Central memory CD8-positive, alpha-beta T cell (primary cell): ENCODE results near the gene XRN2.

ENCODE experiments used
- ATAC-seq: fragments of 150-1000 bp; cut with Tn5 transposase; replicated peaks from 2 replicates; pipeline ENCODE4 v1.10.0; 2022; ENCODE audit warnings: mild to moderate bottlenecking, moderate FRiP score, moderate number of reproducible peaks; ENCODE audit not compliant: poor library complexity, severe bottlenecking; ENCODE audit errors: extremely low read depth
- DNase-seq, 2 donors: peaks; one replicate each; pipeline ENCODE4 v3.0.0; 2021; ENCODE audit warnings: low spot score in 2 of 2
- H3K27ac Mint-ChIP-seq: one replicate; pipeline ENCODE4 v1.8.0; 2022; ENCODE audit warnings: low read depth, mild to moderate bottlenecking, moderate library complexity, mixed read lengths
- H3K27me3 Mint-ChIP-seq: one replicate; pipeline ENCODE4 v1.8.0; 2022; ENCODE audit warnings: mixed read lengths
- H3K36me3 Mint-ChIP-seq: one replicate; pipeline ENCODE4 v1.8.0; 2022; ENCODE audit warnings: mild to moderate bottlenecking, moderate library complexity, mixed read lengths; ENCODE audit not compliant: insufficient read depth
- H3K4me1 Mint-ChIP-seq: one replicate; pipeline ENCODE4 v1.8.0; 2022; ENCODE audit warnings: mixed read lengths
- H3K4me3 Mint-ChIP-seq: one replicate; pipeline ENCODE4 v1.8.0; 2022; ENCODE audit warnings: mild to moderate bottlenecking, moderate library complexity, mixed read lengths
- H3K9me3 Mint-ChIP-seq: one replicate; pipeline ENCODE4 v1.8.0; 2022; ENCODE audit warnings: mixed read lengths

Gene XRN2

DNA sequence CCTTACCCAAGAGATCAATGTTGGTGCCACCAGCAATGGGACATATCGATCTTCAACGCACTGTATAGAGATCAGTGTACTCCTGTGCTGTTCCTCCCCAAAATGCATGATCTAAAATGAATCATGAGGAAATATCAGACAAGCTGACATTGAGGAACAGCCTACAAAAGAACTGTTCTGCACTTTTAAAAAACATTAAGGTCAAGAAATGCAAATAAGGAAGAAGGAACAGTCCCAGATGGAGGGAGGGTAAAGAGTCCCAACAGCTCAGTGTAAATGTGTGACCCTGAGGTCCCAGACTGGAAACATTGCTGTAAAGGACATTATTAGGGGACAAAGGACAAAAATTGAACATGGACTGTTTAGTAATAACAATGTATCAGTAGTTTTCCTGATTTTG lies 24.3 kb upstream of the XRN2 start:
- ATAC-seq (no peak), DNase-seq (no peak)
- Mint-ChIP-seq H3K36me3 (no peaks in the 10 kb centered on the region), H3K4me3 (no peak overlapping the region), H3K27me3 (peaks cover 21% of the 10 kb centered on the region), H3K9me3 (no peaks in the 10 kb centered on the region), H3K27ac (no peak overlapping the region), H3K4me1 (no peaks in the 10 kb centered on the region)

DNA sequence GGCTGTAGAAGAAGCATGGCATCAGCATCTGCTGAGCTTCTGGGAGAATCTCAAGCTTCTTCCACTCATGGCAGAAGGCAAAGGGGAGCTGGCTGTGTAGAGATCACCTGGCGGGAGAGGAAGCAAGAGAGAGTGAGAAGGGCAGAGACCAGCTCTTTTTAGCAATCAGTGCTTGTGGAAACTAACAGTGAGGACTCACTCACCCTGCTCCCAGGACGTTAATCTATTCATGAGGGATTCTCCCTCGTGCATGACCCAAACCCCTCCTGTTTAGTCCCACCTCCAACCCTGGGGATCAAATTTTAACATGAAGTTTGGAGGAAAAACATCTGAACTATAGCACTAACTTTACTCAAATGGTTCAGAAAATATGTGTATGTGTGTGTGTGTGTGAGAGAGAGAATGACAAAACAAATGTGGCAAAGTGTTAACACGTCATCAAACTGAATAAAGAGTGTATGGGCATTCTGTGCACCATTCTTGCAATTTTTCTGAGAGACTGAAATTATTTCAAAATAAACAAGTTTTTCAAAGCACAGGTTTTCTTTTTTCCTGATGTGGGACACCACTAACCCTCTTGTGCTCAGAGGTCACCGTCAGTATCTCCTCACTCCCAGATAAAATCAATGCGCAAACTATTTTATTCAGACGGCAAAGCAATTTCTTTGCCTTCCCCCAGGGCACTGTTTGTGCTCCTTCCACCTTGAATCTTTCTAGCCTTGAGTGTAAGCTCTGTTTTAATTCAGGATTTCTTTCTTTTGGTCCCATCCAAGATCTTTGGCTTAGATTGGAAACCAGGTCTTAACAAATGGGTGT lies 23.2 kb upstream of the XRN2 start:
- no peaks in the 10 kb centered on the region for H3K9me3 Mint-ChIP-seq
- no peaks in the 10 kb centered on the region for H3K36me3 Mint-ChIP-seq
- H3K27me3 Mint-ChIP-seq = peaks cover 21% of the 10 kb centered on the region
- no peak for ATAC-seq
- H3K4me1 Mint-ChIP-seq = no peaks in the 10 kb centered on the region
- H3K27ac Mint-ChIP-seq = no peak overlapping the region
- no peak overlapping the region for H3K4me3 Mint-ChIP-seq
- DNase-seq = no peak

DNA sequence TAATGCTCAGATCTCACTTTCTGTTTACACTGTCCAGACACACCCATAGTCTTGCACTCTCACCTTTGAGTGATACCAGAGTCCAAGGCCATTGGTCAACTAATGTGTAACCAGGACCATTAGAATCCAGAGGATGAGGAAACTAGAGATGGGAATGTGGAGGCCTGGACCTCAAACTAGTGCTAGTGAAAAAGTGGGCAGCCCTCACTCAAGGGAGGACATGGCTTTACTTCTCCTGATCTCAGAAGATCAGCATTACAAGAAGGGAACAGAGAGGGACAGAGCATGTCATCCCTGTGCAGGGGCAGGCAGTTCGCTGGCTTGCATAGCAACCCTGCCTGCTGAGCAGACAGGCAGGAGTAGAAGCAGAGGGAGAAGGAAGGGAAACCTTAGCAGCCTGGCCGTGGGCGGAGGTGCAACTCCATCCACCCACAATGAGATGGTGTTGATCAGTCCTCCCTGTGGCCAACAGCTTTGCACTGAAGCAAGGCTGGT lies 22.6 kb upstream of the XRN2 start:
- H3K27ac Mint-ChIP-seq = no peak overlapping the region
- no peak overlapping the region for H3K4me3 Mint-ChIP-seq
- H3K4me1 Mint-ChIP-seq = no peaks in the 10 kb centered on the region
- no peaks in the 10 kb centered on the region for H3K9me3 Mint-ChIP-seq
- H3K36me3 Mint-ChIP-seq = no peaks in the 10 kb centered on the region
- no peak for DNase-seq
- ATAC-seq = no peak
- H3K27me3 Mint-ChIP-seq = peaks cover 26% of the 10 kb centered on the region

DNA sequence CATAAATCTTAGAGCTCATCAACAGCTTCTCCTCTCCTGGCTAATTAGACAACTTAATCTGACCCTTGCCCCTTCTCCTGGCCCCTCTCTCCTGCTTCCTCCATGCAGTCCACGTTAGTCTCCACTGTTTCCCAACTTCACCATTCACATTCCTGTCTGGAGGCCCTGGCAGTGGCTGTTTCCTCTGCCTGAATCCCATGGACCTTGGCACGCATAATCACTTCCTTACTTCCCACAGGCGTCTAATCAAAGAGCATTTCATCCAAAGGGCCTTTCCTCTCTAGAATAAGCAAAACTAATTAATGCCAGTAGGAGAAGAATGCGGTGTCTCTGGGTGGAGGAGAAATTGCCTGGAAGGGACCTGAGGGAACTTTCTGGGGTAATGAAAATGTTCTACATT lies 16.4 kb upstream of the XRN2 start:
- no peak overlapping the region for H3K27ac Mint-ChIP-seq
- H3K9me3 Mint-ChIP-seq = no peaks in the 10 kb centered on the region
- peaks cover 1% of the 10 kb centered on the region for H3K36me3 Mint-ChIP-seq
- DNase-seq = no peak
- peaks cover 60% of the 10 kb centered on the region for H3K27me3 Mint-ChIP-seq
- no peak overlapping the region for H3K4me3 Mint-ChIP-seq
- no peaks in the 10 kb centered on the region for H3K4me1 Mint-ChIP-seq
- no peak for ATAC-seq

DNA sequence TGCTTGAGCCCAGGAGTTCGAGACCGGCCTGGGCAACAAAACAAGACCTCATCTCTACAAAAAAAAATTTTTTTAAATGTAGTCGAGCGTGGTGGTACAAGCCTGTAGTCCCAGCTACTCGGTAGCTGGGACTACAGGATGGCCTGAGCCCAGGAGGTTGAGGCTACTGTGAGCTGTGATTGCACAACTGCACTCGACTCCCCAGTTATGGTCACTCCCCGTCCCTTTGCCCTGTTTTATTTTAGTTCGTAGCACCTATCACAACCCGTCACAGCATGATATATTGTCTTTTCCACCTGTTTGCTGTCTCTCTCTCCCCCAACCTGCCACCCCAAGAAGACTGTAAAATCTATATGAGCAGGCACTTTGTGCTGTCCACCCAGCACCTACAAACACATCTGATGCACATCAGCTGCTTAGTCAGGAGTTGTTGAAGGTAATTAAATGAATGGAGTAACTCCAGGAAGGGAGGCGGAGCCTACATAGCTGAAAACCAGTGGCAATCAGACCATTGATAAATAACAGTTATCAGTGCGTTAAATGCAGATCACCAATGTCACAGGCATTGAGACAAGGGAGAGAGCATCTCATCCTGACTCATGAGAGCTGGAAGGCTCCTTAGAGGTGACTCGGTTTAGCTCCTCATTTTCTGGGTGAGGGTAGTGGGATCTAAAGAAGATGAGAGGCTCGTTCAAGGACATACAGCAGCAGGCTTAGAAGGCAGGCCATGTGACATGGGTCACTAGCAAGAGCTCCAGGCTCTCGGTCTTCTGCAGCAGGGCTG lies 14.4 kb upstream of the XRN2 start:
- Mint-ChIP-seq H3K27me3 (peaks cover 60% of the 10 kb centered on the region), H3K4me3 (no peak overlapping the region), H3K9me3 (no peaks in the 10 kb centered on the region), H3K27ac (no peak overlapping the region), H3K4me1 (no peaks in the 10 kb centered on the region), H3K36me3 (peaks cover 2% of the 10 kb centered on the region)
- ATAC-seq (no peak), DNase-seq (no peak)

DNA sequence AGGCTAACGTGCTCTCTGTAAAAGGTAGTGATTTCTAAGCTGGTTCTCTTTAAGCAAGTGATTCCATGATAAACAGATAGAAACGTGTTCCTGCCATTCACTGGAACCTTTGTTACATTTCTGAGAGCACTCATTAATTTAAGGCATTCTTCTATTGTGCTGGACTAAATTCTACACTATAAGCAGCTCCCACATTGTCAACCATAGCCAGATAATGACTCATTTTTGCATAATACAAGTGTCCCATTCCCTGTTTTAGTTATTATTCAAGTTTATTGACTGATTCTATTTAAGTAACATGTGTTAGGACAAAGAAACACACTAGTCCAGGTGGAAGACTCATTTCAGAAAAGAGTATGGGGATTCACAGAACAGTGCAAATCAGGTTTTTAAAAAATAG lies 13.5 kb upstream of the XRN2 start:
- H3K4me3 Mint-ChIP-seq = no peak overlapping the region
- ATAC-seq (no peak), DNase-seq (no peak)
- peaks cover 3% of the 10 kb centered on the region for H3K36me3 Mint-ChIP-seq
- no peaks in the 10 kb centered on the region for H3K4me1 Mint-ChIP-seq
- no peaks in the 10 kb centered on the region for H3K9me3 Mint-ChIP-seq
- H3K27ac Mint-ChIP-seq = no peak overlapping the region
- H3K27me3 Mint-ChIP-seq = peaks cover 52% of the 10 kb centered on the region

DNA sequence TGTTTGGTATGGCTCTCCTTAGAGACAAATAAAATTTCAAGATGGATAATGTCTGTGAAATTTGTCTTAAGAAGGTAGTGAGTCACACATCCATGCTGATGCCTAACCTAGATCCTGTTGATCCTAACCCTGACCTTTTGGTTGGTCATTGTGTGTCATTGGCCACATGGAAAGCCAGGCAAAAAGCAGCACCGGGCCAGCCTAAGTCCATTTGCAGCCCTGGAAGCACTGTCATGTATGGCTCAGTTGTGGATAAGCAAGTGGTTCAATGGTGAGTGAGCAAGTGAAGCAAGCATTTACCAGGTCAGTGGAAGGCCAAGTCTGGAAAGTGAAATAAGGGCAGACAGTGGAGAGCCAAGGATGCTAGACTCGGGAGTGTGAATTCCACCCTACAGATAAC lies 12.1 kb upstream of the XRN2 start:
- no peak for ATAC-seq
- Mint-ChIP-seq H3K9me3 (no peaks in the 10 kb centered on the region), H3K27me3 (peaks cover 38% of the 10 kb centered on the region)

DNA sequence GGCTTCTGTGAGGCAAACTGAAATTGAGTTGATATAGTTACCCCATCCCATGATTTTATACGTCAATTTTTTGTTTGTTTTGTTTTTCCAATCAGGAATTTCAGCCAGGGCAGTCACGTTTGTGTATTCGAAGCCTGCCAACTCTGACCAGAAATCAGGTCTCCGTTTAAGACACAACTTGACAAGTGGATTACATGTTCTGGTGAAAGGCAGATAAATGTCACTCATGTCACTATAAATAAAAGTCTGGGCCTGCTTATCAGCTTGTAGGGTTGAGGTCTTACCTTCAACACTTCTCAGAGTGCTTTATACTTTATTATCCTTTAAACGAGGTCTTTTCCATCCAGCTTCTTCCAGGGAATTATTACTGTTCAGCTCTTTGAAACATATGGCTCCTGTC lies 8.4 kb upstream of the XRN2 start:
- H3K36me3 Mint-ChIP-seq = peaks cover 2% of the 10 kb centered on the region
- peaks cover 8% of the 10 kb centered on the region for H3K27me3 Mint-ChIP-seq
- no peaks in the 10 kb centered on the region for H3K4me1 Mint-ChIP-seq
- H3K4me3 Mint-ChIP-seq = no peak overlapping the region
- H3K27ac Mint-ChIP-seq = no peak overlapping the region
- DNase-seq = no peak
- ATAC-seq = no peak
- no peaks in the 10 kb centered on the region for H3K9me3 Mint-ChIP-seq

More for the DNA sequence above, 12.1 kb upstream of the XRN2 start:
- Mint-ChIP-seq H3K27ac (no peak overlapping the region), H3K4me1 (no peaks in the 10 kb centered on the region), H3K36me3 (peaks cover 3% of the 10 kb centered on the region), H3K4me3 (no peak overlapping the region)
- no peak for DNase-seq

DNA sequence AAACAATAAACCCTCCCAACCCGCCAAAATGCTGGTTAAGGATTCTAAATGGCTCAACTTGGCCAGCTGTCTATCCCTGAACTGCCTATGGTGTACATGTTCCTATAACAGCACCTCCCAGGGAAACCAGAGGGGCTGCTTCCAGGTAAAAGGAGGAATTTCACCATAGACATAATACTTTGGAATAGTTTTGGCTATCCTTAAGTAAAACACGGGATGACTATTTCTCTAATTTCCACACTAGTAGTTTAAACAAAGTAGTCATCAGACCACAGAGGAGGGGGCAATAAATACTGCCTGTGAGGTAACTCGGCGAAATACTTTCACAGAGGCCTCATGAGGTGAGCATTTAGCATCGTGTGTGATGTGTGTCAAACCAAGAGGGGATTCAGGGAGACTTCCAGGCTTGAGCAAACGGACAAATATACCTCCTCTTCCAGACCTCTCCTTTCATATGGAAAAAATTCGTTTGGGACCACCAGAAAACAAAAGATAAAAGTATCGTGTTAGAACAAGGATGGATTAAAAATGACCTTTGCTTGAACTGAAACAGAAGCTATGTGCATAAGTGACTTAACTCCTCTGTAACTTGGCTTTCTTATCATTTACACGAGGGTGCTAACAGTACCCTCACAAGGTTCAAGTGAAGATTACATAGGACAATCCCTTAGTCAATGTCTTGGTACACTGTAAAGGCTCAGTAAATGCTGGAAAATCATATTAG lies 1.0 kb upstream of the XRN2 start:
- no peaks in the 10 kb centered on the region for H3K27me3 Mint-ChIP-seq
- ATAC-seq (no peak), DNase-seq (no peak)
- no peaks in the 10 kb centered on the region for H3K9me3 Mint-ChIP-seq
- H3K36me3 Mint-ChIP-seq = peaks cover 15% of the 10 kb centered on the region
- peak overlapping the region; percentile 97 for H3K27ac Mint-ChIP-seq
- H3K4me1 Mint-ChIP-seq = peaks cover 26% of the 10 kb centered on the region
- peak overlapping the region; percentile 89 for H3K4me3 Mint-ChIP-seq

DNA sequence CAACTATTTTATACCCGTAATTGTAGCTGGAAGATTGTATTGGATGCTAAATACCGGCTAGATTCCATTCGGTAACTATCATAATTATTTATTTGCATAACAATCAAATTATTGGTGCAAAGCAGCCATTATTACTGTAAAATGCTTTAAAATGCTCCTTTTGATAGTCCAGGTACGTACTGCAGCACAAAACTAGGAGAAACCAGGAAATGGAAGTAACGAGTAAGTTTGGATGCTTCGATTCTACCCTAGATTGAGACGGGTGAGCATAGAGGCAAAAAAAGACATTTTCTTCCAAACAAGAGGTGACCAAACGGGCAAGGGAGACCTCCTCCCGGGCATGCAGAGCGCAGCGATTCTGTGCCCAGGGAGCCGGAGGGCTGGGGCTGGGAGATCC lies 469 bp upstream of the XRN2 start:
- DNase-seq (no peak), ATAC-seq (peak; percentile 27)

DNA sequence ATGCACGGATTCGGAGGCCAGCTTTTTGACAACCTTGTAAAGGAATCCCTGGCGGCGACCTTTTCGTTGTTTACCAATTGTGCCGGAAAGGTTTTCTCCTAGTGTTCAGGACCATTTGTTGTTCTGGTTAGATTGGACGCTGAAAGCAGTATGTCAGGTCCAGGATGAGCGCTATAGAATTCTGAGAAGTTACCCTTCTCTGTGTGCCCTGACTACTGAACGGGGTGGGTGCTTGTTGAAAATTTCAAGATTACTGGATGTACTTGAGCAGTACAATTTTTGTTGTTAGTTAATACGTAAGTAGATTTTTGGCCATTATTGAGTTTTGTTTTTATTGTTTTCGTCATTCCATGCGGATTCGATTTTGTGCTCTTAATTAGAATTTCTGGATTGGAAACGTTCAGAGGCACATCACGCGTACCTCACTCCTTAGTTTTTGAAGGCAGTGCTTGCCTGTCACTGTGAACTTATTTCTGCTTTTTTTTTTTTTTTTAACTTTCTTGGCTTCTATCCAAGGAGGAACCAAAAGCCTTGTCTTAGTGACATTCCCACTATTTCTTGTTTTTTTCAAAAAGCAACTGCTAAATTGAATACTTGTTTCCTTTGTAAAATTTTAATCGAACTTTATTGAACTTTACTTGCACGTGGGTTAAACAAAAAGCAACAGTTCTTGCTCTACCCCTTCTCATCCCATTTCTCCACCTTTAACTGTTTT lies 898 bp downstream of the XRN2 start:
- no peaks in the 10 kb centered on the region for H3K27me3 Mint-ChIP-seq
- H3K4me1 Mint-ChIP-seq = peaks cover 37% of the 10 kb centered on the region
- peak overlapping the region; percentile 89 for H3K4me3 Mint-ChIP-seq
- H3K9me3 Mint-ChIP-seq = no peaks in the 10 kb centered on the region
- DNase-seq = no peak
- peak; percentile 7 for ATAC-seq
- H3K36me3 Mint-ChIP-seq = peaks cover 15% of the 10 kb centered on the region
- H3K27ac Mint-ChIP-seq = peak overlapping the region; percentile 97

More for the DNA sequence above, 469 bp upstream of the XRN2 start:
- H3K36me3 Mint-ChIP-seq = peaks cover 15% of the 10 kb centered on the region
- peaks cover 26% of the 10 kb centered on the region for H3K4me1 Mint-ChIP-seq
- peak overlapping the region; percentile 97 for H3K27ac Mint-ChIP-seq
- no peaks in the 10 kb centered on the region for H3K27me3 Mint-ChIP-seq
- peak overlapping the region; percentile 89 for H3K4me3 Mint-ChIP-seq
- no peaks in the 10 kb centered on the region for H3K9me3 Mint-ChIP-seq

DNA sequence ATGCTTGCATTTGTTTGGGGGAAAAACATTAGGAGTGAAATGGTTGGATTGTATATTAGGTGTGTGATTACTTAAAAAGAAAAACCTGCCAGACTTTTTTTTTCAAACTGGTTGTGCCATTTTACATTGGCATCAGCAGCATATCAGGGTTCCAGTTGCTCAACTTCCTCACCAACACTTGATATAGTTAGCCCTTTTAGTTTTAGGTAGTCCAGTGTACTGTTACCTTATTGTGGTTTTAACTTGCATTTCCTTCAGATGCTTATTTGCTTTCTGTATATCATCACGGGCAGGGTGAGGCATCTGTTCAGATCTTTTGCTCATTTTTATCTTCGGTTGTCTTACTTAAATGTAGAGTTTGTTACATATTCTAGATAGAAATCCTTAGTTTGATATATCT lies 5.2 kb downstream of the XRN2 start:
- no peaks in the 10 kb centered on the region for H3K9me3 Mint-ChIP-seq
- peaks cover 16% of the 10 kb centered on the region for H3K36me3 Mint-ChIP-seq
- peak overlapping the region; percentile 40 for H3K4me3 Mint-ChIP-seq
- H3K27ac Mint-ChIP-seq = peak overlapping the region; percentile 59
- DNase-seq = no peak
- no peak for ATAC-seq
- H3K4me1 Mint-ChIP-seq = peaks cover 68% of the 10 kb centered on the region
- H3K27me3 Mint-ChIP-seq = no peaks in the 10 kb centered on the region
